Breast epithelium (tissue), 4 donors: ENCODE results near the gene TRIM66. TPM values are rescaled to one million over a fixed set of nuclear protein-coding genes. Genes with fewer than 3 reads are reported as not detected.
A peak's percentile ranks its signal among the peaks of the same experiment; 100 is the strongest.

Experiments
- DNase-seq, 2 donors: peaks; one replicate each; pipeline ENCODE4 v3.0.0-alpha.2; 2019; ENCODE audit warnings: low spot score in 2 of 2
- H3K27ac ChIP-seq, 2 donors: fragments of 200-600 bp; sonication (generic) in 1 of 2; one replicate each; pipeline ENCODE4 v1.5.1; 2016 to 2019; ENCODE audit warnings: mild to moderate bottlenecking in 1 of 2
- H3K27me3 ChIP-seq, 2 donors: fragments of 200-600 bp; sonication (generic) in 1 of 2; one replicate each; pipeline versions ENCODE4 v1.5.1 to v1.6.0; 2017 to 2019; ENCODE audit warnings: control low read depth in 1 of 2, mild to moderate bottlenecking in 1 of 2
- H3K36me3 ChIP-seq: fragments of 200-600 bp; one replicate; pipeline ENCODE4 v1.5.1; 2019
- H3K4me1 ChIP-seq, 2 donors: fragments of 200-600 bp; sonication (generic); one replicate each; pipeline ENCODE4 v1.5.1; 2016 to 2019; ENCODE audit warnings: control low read depth in 1 of 2
- H3K4me3 ChIP-seq, 3 donors: fragments of 200-600 bp; sonication (generic); 1 replicate in 2 of 3; 2 replicates in 1 of 3; pipeline ENCODE4 v1.5.1; 2016 to 2019; ENCODE audit warnings: mild to moderate bottlenecking in 3 of 3, moderate library complexity in 2 of 3
- H3K9me3 ChIP-seq, 2 donors: fragments of 200-600 bp; sonication (generic) in 1 of 2; one replicate each; pipeline ENCODE4 v1.5.1; 2016 to 2019; ENCODE audit warnings: control low read depth in 1 of 2
- POLR2A ChIP-seq: fragments of 450-650 bp; IDR thresholded peaks from one replicate; pipeline ENCODE4 v1.6.1; 2016; ENCODE audit warnings: antibody characterized with exemption, mild to moderate bottlenecking, moderate library complexity
- POLR2AphosphoS5 ChIP-seq, 3 donors: sonication (generic); formaldehyde crosslinking; IDR thresholded peaks; one replicate each; pipeline ENCODE4 v1.6.1; 2017; ENCODE audit warnings: antibody characterized with exemption in 3 of 3
- intact Hi-C: fragments of 100-400 bp; cut with DNase I; formaldehyde crosslinking; loops from one replicate; pipeline ENCODE4 v1.15.1; 2023; ENCODE audit warnings: low total_unique reads
- total RNA-seq, 3 donors: library from RNA; depleted of rRNA; stranded (reverse); fragments of >200 nt; gene quantifications; one replicate each; pipeline ENCODE4 v1.1.0, GENCODE V29; 2016
- TF ChIP-seq, protein P1 (sequence below), 3 donors: fragments of 450-650 bp; IDR thresholded peaks; one replicate each; pipeline ENCODE4 v1.5.1; 2016 to 2017; ENCODE audit warnings: antibody characterized with exemption in 3 of 3, mild to moderate bottlenecking in 3 of 3, moderate library complexity in 3 of 3

TRIM66 gene
- total RNA-seq, 3 donors from 2014 or later, result 6.6 to 12.7 (median 11.5) TPM

DNA sequence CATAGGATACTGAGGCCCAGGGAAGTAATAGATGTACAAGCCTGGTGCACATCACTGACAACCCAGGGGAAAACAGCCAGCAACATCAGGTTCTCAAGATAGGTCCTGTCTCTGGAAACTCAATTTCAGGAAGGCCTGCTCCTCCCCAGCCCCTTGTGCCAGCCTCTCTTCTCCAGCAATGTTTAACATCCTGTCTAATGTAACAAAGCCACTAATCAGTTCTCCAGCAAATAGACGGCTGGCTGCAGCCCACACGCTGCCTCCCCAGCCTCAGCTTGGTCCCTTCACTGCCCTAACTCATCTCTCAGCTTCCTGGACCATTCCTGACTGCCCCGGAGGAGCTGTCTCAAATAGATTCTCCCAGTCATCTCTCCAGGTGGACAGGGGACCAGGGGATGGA, 37.9 kb upstream of the TRIM66 start:
- DNase-seq, result no peak
- Histone ChIP-seq H3K27me3 (no peaks in the 10 kb centered on the region), H3K27ac (peak overlapping the region; percentile 98), H3K36me3 (no peaks in the 10 kb centered on the region), H3K4me1 (peaks cover 31 to 68% of the 10 kb centered on the region in 2 donors), H3K9me3 (no peaks in the 10 kb centered on the region), H3K4me3 (no peak overlapping the region)
- TF ChIP-seq POLR2AphosphoS5 (IDR thresholded peaks at IDR 0.05) (no peak), POLR2A (no peak)
- TF ChIP-seq, protein P1, sequence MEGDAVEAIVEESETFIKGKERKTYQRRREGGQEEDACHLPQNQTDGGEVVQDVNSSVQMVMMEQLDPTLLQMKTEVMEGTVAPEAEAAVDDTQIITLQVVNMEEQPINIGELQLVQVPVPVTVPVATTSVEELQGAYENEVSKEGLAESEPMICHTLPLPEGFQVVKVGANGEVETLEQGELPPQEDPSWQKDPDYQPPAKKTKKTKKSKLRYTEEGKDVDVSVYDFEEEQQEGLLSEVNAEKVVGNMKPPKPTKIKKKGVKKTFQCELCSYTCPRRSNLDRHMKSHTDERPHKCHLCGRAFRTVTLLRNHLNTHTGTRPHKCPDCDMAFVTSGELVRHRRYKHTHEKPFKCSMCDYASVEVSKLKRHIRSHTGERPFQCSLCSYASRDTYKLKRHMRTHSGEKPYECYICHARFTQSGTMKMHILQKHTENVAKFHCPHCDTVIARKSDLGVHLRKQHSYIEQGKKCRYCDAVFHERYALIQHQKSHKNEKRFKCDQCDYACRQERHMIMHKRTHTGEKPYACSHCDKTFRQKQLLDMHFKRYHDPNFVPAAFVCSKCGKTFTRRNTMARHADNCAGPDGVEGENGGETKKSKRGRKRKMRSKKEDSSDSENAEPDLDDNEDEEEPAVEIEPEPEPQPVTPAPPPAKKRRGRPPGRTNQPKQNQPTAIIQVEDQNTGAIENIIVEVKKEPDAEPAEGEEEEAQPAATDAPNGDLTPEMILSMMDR (IDR thresholded peaks at IDR 0.05), result no peak
- intact Hi-C loops, result no loop called here

DNA sequence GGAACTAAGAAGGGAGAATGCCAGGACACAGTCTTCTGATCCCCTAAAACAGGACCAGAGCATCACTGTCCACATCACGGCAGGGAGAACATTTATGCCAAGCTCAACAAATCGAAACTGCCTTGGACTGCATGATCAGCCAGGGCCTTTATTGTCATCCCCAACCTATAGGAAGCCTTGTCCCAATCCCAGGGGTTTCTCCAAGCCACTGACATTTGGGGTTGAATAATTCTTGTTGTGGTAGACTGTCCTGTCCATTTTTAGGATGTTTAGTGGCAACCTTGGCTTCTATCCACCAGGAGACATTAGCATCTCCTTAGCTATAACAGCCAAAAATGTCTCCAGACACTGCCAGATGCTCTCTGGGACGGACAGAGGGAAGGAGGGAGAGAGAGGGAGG, 37.3 kb upstream of the TRIM66 start:
- Histone ChIP-seq H3K27ac (peak overlapping the region; percentile 98), H3K27me3 (no peaks in the 10 kb centered on the region), H3K4me1 (peaks cover 31 to 73% of the 10 kb centered on the region in 2 donors), H3K9me3 (no peaks in the 10 kb centered on the region), H3K4me3 (peak overlapping the region in 1 of 3 donors; percentile 40), H3K36me3 (no peaks in the 10 kb centered on the region)
- intact Hi-C loops, result loop anchor here (10.0 kb wide), 1 partner anchor 85 kb away; no protein-coding TSS in a partner anchor
- no peak for DNase-seq
- TF ChIP-seq POLR2AphosphoS5 (IDR thresholded peaks at IDR 0.05), result peak in 1 of 3 donors; percentile 1
- TF ChIP-seq, protein P1 (IDR thresholded peaks at IDR 0.05), result no peak

DNA sequence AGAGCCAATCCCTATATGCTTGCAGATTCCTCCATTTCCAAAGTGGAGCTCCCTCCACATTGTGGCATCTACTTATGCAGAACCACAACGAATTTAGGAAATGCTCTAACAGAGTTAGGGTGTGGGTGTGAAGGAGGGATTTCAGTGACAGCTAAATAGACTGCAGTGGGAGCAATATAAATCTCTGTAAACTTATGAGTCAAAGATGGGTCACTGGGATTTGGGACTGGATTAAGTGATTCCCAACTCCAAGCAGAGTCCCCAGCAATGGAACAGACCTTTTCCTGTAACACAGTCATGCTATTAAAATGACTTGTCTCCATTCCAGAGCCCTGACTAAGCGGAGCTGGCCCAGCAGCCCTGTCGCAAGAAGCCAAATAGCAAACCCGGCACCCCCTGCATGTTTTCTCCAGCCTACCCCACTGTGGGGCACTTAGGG, 36.8 kb upstream of the TRIM66 start:
- no peaks in the 10 kb centered on the region for H3K9me3 ChIP-seq
- TF ChIP-seq, protein P1 (IDR thresholded peaks at IDR 0.05), result no peak
- no peak for TF ChIP-seq POLR2A
- TF ChIP-seq POLR2AphosphoS5 (IDR thresholded peaks at IDR 0.05), result peak in 2 of 3 donors; percentile 42 to 66
- peak overlapping the region in 1 of 3 donors; percentile 40 for H3K4me3 ChIP-seq
- DNase-seq, result peak in 1 of 2 donors; percentile 65
- no peaks in the 10 kb centered on the region for H3K27me3 ChIP-seq
- H3K27ac ChIP-seq, result peak overlapping the region; percentile 98
- H3K4me1 ChIP-seq, result peaks cover 33 to 77% of the 10 kb centered on the region in 2 donors
- intact Hi-C loops, result loop anchor here (10.0 kb wide), 1 partner anchor 86 kb away; no protein-coding TSS in a partner anchor
- H3K36me3 ChIP-seq, result no peaks in the 10 kb centered on the region

DNA sequence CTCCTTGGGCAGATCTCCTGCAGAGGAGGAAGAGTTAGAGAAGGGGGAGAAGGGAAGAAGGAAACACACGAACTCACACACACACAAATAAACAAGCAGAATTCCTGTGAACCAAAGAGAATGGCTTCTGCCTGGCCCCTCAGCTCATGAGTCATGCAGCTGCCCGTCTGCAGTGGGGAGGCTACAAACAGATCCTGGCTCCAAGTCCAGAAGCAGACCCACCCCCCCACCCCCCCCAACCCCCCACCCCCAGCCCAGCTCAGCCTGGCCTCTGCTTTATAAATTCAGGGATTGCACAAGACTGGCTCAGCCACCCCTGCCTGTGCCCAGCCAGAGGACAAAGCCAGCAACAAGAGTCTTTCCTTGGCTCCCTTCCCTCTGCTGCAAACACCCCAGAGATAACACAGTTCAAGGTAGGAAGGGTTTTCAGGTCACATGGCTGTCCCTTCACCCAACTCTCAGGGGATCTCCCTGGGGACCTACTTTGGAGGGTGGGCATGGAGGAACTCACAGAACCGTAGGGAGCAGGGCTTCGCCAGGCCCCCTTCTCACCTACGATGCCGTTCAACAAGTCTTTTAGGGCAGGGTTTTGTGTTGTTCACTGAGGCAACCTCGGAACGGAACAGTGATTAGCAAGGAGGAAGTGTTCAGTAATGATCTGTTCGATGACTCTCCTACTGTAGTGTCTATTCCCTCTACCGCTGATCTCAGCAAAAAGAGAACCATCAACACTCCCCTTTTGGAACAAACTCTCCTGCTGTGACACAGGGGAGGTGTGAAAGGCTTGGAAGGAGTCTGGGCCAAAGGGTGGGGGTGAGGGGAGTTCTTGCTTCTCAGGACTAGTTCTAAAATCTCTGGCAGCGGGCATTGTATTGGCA, 35.6 kb upstream of the TRIM66 start:
- peak in 1 of 2 donors; percentile 74 for DNase-seq
- Histone ChIP-seq H3K9me3 (no peaks in the 10 kb centered on the region), H3K36me3 (no peaks in the 10 kb centered on the region), H3K4me3 (peak overlapping the region in 1 of 3 donors; percentile 29), H3K27me3 (no peaks in the 10 kb centered on the region), H3K27ac (peak overlapping the region; percentile 98), H3K4me1 (peaks cover 36 to 81% of the 10 kb centered on the region in 2 donors)
- no peak for TF ChIP-seq POLR2A
- TF ChIP-seq POLR2AphosphoS5 (IDR thresholded peaks at IDR 0.05), result peak; percentile 21 to 43 (median 37)
- TF ChIP-seq, protein P1 (IDR thresholded peaks at IDR 0.05), result no peak
- intact Hi-C loops, result loop anchor here (10.0 kb wide), 1 partner anchor 87 kb away; no protein-coding TSS in a partner anchor

DNA sequence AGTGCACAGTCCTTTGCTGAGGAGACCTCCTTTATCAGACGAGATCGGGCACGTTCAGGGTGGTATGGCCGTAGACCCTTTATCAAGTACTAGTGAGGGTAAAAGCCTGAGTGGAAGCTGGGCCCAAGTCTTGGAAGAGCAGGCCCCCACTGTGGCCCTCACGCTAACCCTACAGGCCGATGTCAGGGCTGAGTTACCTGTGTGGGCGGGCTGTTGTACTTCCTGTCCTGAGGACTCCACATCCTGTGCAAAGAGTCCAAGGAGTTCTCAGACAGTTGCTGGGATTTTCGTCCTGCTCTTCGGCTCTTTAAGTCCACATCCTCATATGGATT, 35.0 kb upstream of the TRIM66 start:
- H3K4me1 ChIP-seq, result peaks cover 36 to 78% of the 10 kb centered on the region in 2 donors
- peak overlapping the region in 1 of 3 donors; percentile 20 for H3K4me3 ChIP-seq
- intact Hi-C loops, result loop anchor here (10.0 kb wide), 1 partner anchor 87 kb away; no protein-coding TSS in a partner anchor
- no peaks in the 10 kb centered on the region for H3K9me3 ChIP-seq
- no peaks in the 10 kb centered on the region for H3K27me3 ChIP-seq
- no peak for TF ChIP-seq POLR2A
- TF ChIP-seq POLR2AphosphoS5 (IDR thresholded peaks at IDR 0.05), result no peak
- TF ChIP-seq, protein P1 (IDR thresholded peaks at IDR 0.05), result no peak
- H3K36me3 ChIP-seq, result no peaks in the 10 kb centered on the region
- peak overlapping the region; percentile 98 for H3K27ac ChIP-seq
- DNase-seq, result no peak
